Cardiac muscle cell (in vitro differentiated cells and primary cell): ENCODE data around the gene ABHD6. TPM values are rescaled to one million over a fixed set of nuclear protein-coding genes. Genes with fewer than 3 reads are reported as not detected.
"Not testable (repeated sequence)": the region's sequence is repeated elsewhere in the genome, so short reads cannot be mapped to it uniquely, and the experiment has no call there.

Source experiments
- DNase-seq, 2 donors: peaks; one replicate each; pipeline versions ENCODE4 v3.0.0 to v3.0.0-alpha.2; 2010 to 2017; ENCODE audit warnings: low read depth in 1 of 2, low spot score in 1 of 2
- H3K27ac ChIP-seq: fragments of 200-600 bp; sonication (generic); 2 replicates; pipeline ENCODE4 v1.5.1; 2016
- H3K27me3 ChIP-seq: fragments of 200-600 bp; sonication (generic); 2 replicates; pipeline ENCODE4 v1.6.0; 2016; ENCODE audit warnings: control low read depth
- H3K36me3 ChIP-seq: fragments of 200-600 bp; sonication (generic); 2 replicates; pipeline ENCODE4 v1.5.1; 2016; ENCODE audit warnings: control low read depth
- H3K4me1 ChIP-seq: fragments of 200-600 bp; sonication (generic); 2 replicates; pipeline ENCODE4 v1.8.1; 2017; ENCODE audit warnings: low read depth, mild to moderate bottlenecking, mixed run types
- H3K4me3 ChIP-seq: fragments of 200-600 bp; sonication (generic); 2 replicates; pipeline ENCODE4 v1.5.1; 2016; ENCODE audit warnings: mild to moderate bottlenecking
- H3K9me3 ChIP-seq: fragments of 200-600 bp; sonication (generic); 2 replicates; pipeline ENCODE4 v1.5.1; 2017; ENCODE audit warnings: low read depth, mild to moderate bottlenecking, control low read depth
- CTCF ChIP-seq: IDR thresholded peaks from 2 replicates; pipeline ENCODE4 v1.5.1; 2012; ENCODE audit warnings: low read depth, mild to moderate bottlenecking, low read length
- polyA plus RNA-seq: library from polyadenylated mRNA; unstranded; fragments of >200 nt; fragmentation: Nextera tagmentation; extraction: Ambion mirVana; gene quantifications from 2 replicates; pipeline ENCODE4 v1.2.1, GENCODE V29; 2016
- total RNA-seq: library from RNA; depleted of rRNA; stranded (reverse); fragments of >200 nt; gene quantifications from 2 replicates; pipeline ENCODE4 v1.2.3, GENCODE V29; 2016

Gene ABHD6
- total and polyA plus RNA-seq, 2 experiments from 2014 or later, result 12.9 to 31.4 TPM

GRCh38 chr3:58272891-58273290, 35.3 kb downstream of the ABHD6 start:
- H3K36me3 ChIP-seq, result peaks cover 15% of the 10 kb centered on the region
- no peak overlapping the region for H3K4me3 ChIP-seq
- DNase-seq, result peak in 1 of 2 donors; percentile 31
- H3K9me3 ChIP-seq, result no peaks in the 10 kb centered on the region
- H3K4me1 ChIP-seq, result no peaks in the 10 kb centered on the region
- no peak for TF ChIP-seq CTCF
- no peak overlapping the region for H3K27ac ChIP-seq
- H3K27me3 ChIP-seq, result no peaks in the 10 kb centered on the region

- not testable (repeated sequence) for H3K4me1 ChIP-seq, DNase-seq, H3K27ac ChIP-seq, H3K27me3 ChIP-seq, H3K4me3 ChIP-seq, H3K9me3 ChIP-seq
- peaks cover 14% of the 10 kb centered on the region for H3K36me3 ChIP-seq
Measured at GRCh38 chr3:58273362-58273761, 35.8 kb downstream of the ABHD6 start.

- peak in 1 of 2 donors; percentile 71 for DNase-seq
- H3K9me3 ChIP-seq, result no peaks in the 10 kb centered on the region
- no peak overlapping the region for H3K4me3 ChIP-seq
- peaks cover 11% of the 10 kb centered on the region for H3K36me3 ChIP-seq
- no peaks in the 10 kb centered on the region for H3K4me1 ChIP-seq
- no peaks in the 10 kb centered on the region for H3K27me3 ChIP-seq
- no peak for TF ChIP-seq CTCF
- no peak overlapping the region for H3K27ac ChIP-seq
Measured at GRCh38 chr3:58274027-58274614, 36.5 kb downstream of the ABHD6 start.

GRCh38 chr3:58281069-58281468, 43.5 kb downstream of the ABHD6 start:
- no peak overlapping the region for H3K27ac ChIP-seq
- TF ChIP-seq CTCF, result no peak

GRCh38 chr3:58285334-58285733, 47.7 kb downstream of the ABHD6 start:
- Histone ChIP-seq H3K27me3 (no peaks in the 10 kb centered on the region), H3K4me1 (peaks cover 3% of the 10 kb centered on the region), H3K9me3 (no peaks in the 10 kb centered on the region), H3K4me3 (no peak overlapping the region), H3K27ac (no peak overlapping the region), H3K36me3 (peaks cover 11% of the 10 kb centered on the region)
- DNase-seq, result no peak
- no peak for TF ChIP-seq CTCF

More at GRCh38 chr3:58281069-58281468, 43.5 kb downstream of the ABHD6 start:
- no peak for DNase-seq
- Histone ChIP-seq H3K4me1 (peaks cover 3% of the 10 kb centered on the region), H3K36me3 (peaks cover 8% of the 10 kb centered on the region), H3K4me3 (no peak overlapping the region), H3K9me3 (no peaks in the 10 kb centered on the region), H3K27me3 (no peaks in the 10 kb centered on the region)

GRCh38 chr3:58287354-58287753, 49.8 kb downstream of the ABHD6 start:
- Histone ChIP-seq H3K27me3 (no peaks in the 10 kb centered on the region), H3K4me3 (no peak overlapping the region), H3K4me1 (peaks cover 3% of the 10 kb centered on the region), H3K27ac (no peak overlapping the region), H3K36me3 (peaks cover 3% of the 10 kb centered on the region), H3K9me3 (no peaks in the 10 kb centered on the region)
- no peak for TF ChIP-seq CTCF
- DNase-seq, result no peak
